Cardiac fibroblast (primary cell): Measurements from ENCODE around the gene PDE8A.

Experiments used
- DNase-seq, 2 donors: peaks; one replicate each; pipeline versions ENCODE4 v3.0.0 to v3.0.0-alpha.2; 2010; ENCODE audit warnings: low read depth in 2 of 2
- H3K4me3 ChIP-seq, 2 donors: replicated peaks in 1 of 2; 1 replicate in 1 of 2; 2 replicates in 1 of 2; pipeline ENCODE4 v1.5.1; 2011; ENCODE audit warnings: low read depth in 2 of 2, low read length in 2 of 2, mild to moderate bottlenecking in 2 of 2, moderate library complexity in 1 of 2
- CTCF ChIP-seq: IDR thresholded peaks from one replicate; pipeline ENCODE4 v1.5.1; 2011; ENCODE audit warnings: low read depth, mild to moderate bottlenecking, low read length, inconsistent platforms

The PDE8A gene

GRCh38 chr15:85005746-85006145 lies 24.1 kb downstream of the PDE8A start:
- no peak overlapping the region for H3K4me3 ChIP-seq
- DNase-seq: no peak
- TF ChIP-seq CTCF: no peak

GRCh38 chr15:85006201-85006600 lies 24.5 kb downstream of the PDE8A start:
- no peak overlapping the region for H3K4me3 ChIP-seq
- no peak for DNase-seq
- no peak for TF ChIP-seq CTCF

GRCh38 chr15:85006655-85007054 lies 25.0 kb downstream of the PDE8A start:
- TF ChIP-seq CTCF: no peak

GRCh38 chr15:85007137-85007536 lies 25.5 kb downstream of the PDE8A start:
- TF ChIP-seq CTCF: no peak
- DNase-seq: no peak
- H3K4me3 ChIP-seq: no peak overlapping the region

More at GRCh38 chr15:85006655-85007054, 25.0 kb downstream of the PDE8A start:
- DNase-seq: no peak
- no peak overlapping the region for H3K4me3 ChIP-seq

- TF ChIP-seq CTCF: no peak
- DNase-seq: no peak
- no peak overlapping the region for H3K4me3 ChIP-seq
These were observed 26.2 kb downstream of the PDE8A start for GRCh38 chr15:85007741-85008397.

GRCh38 chr15:85008474-85009260 lies 27.0 kb downstream of the PDE8A start:
- H3K4me3 ChIP-seq: no peak overlapping the region
- no peak for DNase-seq
- no peak for TF ChIP-seq CTCF
